NCI-H345 (cell line): ENCODE data around the gene IRF7.

Experiments used
- DNase-seq: peaks from one replicate; lab custom pipeline; 2025; lab: John Stamatoyannopoulos, UW

The IRF7 gene

GRCh38 chr11:607971-608659 is 7.6 kb downstream of the IRF7 start:
- DNase-seq, result no peak

GRCh38 chr11:607020-607780 is 8.6 kb downstream of the IRF7 start:
- no peak for DNase-seq

GRCh38 chr11:606245-606644 is 9.5 kb downstream of the IRF7 start:
- no peak for DNase-seq

DNA sequence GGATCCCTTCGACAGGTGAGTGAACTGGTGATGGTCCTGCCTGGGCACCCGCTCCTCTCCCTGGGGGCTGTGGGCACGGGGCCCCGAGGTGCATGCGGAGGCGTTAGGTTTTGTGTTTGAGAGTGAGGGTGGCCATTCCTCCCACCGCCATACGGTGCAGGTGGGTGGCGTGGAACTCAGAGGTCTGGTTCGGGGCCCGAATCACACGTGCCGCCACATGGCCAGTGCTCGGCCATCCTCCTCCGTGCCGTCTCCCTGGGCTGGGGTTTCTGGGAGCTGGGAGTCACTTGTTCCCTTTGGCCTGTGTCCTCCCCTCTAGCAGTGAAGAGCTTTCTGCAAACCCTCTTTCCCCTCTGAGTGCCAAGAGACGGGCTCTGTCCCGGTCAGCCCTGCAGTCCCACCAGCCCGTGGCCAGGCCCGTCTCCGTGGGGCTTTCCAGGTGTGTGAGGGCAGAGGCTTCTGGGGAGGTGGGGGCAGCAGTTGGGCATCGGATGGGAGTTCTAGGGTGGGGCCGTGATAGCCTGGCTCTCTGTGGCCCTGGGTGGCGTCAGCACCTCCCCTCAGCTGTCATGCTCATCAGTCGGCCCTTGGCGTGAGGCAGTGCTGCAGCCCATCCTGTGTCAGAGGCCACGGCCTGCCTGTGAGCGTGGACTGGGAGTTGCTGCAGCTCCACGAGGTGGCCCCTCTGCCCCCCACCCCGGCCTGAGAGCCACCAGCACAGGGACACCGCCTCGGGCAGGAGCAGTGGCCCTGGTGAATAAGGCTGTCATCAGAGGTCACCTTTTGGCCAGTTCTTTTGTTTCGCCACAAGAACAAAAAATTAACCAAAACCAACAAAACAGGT is 10.2 kb downstream of the IRF7 start:
- DNase-seq, result no peak

DNA sequence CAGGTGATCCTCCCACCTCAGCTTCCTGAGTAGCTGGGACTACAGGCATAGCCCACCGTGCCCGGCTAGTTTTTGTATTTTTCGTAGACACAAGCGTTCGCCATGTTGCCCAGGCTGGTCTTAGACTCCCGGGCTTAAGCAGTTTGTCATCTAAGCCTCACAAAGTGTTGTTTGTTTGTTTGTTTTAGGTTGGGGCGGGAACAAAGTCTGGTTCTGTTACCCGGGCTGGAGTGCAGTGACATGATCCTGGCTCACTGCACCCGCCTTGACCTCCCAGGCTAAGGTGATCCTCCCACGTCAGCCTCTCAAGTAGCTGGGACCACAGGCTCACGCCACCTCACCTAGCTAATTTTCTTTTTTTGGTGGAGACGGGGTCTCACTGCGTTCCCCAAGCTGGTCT is 12.6 kb downstream of the IRF7 start:
- DNase-seq, result no peak

DNA sequence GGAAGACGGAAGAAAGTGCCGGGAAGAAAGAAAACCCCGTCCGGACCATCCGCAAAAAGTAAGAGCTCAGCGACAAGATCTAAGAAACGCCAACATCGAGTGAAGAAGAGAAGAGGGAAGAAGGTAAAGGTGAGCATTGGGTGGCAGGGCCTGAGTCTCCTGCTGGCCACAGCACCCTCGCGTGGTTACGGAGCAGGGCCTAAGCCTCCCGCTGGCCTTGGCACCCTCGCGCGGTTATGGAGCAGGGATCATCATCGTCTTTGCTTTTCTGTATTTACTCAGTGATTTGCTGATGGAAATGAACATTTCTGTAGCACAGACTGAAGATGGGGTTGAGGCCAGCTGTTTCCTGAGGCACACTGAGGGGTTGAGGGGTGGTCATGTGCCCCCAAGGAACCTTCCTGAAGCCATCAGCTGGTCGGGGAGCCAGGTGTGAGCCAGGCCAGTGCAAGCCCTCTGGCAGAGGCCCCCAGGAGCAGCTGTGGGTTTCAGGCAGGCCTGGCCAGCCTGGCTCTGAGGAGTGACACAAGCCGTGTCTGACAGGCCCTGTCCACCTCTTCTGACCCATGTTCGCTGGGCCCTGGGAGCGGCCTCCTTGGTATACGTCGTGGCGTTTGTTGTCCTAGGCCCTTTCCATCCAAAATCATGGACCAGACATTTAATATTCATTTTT is 14.0 kb downstream of the IRF7 start:
- DNase-seq, result no peak

DNA sequence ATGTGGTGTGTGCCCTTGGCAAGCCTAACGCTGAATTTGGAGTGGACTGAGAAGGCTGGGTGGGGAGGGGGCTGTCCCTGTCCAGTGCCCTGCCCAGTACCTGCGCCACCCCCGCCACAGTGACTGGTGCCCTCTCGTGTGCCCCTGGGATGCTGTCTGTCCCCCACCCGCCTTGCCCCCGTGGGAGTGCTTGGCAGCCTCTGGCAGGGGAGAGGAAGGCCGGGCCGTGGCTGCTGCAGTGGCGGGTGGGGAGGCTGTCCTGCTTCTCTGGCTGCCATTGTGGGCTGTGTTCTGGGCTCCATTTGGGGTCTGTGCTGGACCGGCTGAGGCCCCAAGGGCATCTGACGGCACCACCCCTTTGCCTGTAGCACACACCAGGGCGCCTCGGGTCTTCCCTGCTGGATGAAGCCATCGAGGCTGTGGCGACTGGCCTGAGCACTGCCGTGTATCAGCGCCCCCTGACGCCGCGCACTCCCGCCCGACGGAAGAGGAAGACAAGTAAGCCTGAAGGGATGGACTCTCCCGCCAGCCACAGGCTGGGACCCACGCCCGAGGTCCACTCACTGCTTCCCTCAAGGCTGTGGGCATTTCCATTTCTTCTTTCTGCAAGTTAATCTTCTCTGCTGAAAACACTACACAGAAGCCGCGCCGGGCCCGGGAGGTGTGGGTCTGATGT is 17.6 kb downstream of the IRF7 start:
- no peak for DNase-seq

DNA sequence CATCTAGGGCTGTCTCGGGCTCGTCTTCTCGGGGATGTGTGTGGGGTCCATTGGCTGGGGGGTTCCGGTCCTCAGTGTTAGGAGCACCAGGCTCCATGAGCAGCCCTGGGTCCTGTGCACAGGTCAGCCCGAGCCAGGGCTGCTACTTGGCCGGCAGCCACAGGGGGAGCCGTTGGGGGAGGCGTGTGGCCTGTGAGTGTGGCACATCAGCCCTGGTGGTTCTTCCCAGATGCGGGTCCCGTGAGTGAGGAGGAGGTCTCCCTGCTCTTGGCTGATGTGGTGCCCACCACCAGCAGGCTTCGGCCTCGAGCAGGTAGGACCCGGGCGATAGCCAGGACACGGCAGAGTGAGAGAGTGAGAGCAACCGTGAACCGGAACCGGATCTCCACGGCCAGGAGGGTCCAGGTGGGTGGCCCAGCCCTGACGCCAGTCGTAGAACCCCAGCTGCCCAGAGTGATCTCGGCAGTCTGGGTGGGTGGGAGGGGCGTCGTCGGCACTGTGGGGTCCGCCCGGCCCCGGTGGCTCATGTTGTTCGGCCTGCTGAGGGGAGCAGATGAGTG is 18.5 kb downstream of the IRF7 start:
- DNase-seq, result no peak

GRCh38 chr11:596374-596773 is 19.4 kb downstream of the IRF7 start:
- DNase-seq, result no peak

- DNase-seq, result no peak
Observed at GRCh38 chr11:595400-595799, 20.4 kb downstream of the IRF7 start.

GRCh38 chr11:593347-593746 is 22.4 kb downstream of the IRF7 start:
- no peak for DNase-seq

DNA sequence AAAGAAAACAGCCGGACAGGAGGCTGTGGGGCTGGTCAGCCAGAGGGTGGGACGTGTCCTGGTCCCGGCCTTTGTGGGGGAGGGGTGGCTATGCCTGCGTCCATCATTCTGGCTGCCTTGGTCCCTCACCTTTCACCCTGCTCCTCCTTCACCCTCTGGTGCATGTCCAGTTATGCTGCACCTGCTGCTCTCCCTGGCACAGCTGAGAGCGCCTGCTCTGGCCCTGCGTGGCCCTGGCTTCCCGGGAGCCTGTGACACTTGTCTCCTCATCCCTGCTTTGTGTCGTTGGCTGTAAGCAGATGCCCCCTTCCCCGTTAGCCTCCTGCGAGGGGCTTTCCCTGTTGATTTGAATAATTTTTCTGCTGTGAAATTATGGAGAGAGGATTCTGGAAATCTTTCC is 22.8 kb downstream of the IRF7 start:
- no peak for DNase-seq

- no peak for DNase-seq
Observed at GRCh38 chr11:592501-592900, 23.2 kb downstream of the IRF7 start.

DNA sequence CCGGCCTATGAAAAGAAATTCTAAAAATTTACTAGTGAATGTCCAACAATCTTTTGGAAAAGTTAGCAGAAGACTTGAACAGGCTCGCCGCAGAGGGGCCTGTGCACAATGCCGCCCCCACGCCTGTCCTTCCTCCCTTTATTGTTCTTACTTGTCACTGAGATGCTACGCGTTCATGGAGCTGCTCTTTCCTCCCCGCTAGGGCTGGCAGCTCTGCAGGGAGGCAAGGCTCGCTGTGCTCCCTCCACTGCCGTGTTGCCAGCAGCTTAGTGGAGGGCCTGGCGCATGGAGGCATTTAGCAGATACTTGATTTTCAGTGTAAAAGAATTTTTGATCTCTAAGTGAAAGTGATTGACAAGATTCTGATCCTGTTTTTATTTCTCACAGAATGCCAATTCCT is 24.8 kb downstream of the IRF7 start:
- no peak for DNase-seq

- DNase-seq, result no peak
Observed at GRCh38 chr11:589798-590197, 26.0 kb downstream of the IRF7 start.

DNA sequence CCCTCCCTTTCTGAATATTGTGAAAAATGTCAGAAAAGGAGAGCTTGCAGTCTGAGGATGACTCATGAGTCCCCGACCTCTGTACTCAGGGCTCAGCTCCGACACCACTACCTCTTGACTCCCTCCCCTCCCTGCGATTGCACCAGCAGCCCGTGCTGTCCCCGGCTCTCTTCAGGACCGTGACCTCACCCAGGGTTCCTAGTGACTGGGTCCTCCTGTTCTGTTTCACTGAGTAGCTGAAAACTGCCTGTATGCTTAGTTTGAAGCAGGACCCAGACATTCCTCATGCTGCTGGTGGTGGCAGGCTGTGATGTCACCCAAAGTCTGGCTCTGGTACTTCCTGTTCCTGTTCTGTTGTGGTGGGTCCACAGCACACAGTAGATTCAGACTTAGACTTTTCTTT is 27.8 kb downstream of the IRF7 start:
- DNase-seq, result no peak

GRCh38 chr11:587546-587945 is 28.2 kb downstream of the IRF7 start:
- no peak for DNase-seq

- no peak for DNase-seq
Observed at GRCh38 chr11:586376-587316, 29.1 kb downstream of the IRF7 start.

DNA sequence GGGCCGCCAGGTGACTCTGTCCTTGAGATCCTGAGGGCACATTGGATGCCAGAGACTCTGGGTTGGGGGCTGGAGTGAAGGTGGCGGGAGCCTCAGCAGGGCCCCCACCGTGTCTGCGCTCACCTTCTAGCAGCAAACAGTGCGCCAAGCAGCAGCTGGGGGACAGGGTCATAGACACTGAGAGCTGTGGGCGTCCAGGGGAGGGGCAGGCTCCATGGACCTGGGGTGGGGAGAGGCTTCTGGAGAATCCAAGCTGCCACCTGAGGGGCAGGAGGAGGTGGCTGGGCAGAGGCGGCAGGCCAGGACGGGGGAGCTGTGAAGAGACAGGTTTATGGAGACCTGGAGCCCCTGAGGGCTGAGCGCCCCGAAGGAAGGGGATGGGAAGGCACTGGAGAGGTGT is 31.5 kb downstream of the IRF7 start:
- DNase-seq, result no peak

DNA sequence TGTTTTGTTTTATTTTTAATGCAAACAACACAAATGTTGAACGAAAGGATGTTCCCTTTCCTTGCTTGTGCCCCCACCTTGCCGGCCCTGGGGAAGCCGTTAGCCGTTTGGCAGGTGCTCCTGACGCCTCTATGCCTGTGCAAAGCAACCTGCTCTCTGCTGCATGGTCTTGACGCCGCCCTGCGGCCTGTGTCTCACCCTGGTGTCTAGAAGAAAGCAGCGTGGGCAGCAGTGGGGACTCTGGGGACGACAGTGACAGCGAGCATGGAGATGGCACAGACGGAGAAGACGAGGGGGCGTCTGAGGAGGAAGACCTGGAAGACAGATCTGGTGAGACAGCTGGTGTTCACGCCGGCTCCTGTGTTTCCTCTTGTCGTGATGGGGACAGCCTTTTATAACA is 34.0 kb downstream of the IRF7 start:
- no peak for DNase-seq
